ENCODE measurements around the gene ARL15.

The ARL15 gene

DNA sequence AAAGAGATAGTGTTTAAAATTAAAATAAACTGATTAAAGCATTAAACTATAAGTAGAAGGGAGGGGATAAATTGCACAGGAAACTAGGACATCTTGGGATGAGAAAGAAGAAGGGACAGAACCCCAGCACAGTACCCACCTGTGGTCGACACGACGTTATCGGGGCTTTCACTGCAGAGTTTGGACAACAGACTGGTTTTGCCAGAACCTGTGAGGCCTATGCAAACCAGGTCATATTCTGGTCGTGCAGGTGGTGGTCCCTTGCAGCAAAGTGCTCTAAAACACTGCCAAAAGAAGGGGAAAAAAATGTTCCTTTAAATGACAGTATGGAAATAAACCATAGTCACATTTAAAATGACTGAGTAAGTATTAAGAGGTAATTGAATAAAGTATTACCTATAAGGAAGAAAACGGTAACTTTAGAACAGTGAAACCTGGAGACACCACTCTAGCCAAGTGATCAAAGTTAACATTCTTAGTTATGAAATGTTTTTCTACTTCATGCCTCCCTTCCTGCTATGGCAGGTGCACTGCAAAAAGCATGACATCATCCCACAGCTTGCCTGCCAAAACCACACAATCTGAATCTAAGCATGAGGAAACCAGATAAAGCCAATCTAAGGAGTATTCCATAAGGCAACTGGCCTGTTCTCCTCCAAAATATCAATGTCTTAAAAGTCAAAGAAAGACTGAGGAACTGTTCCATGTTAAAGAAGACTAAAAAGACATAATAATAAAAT is 138.6 kb downstream of the ARL15 start:
- no peak overlapping the region for H3K9ac ChIP-seq (ENCODE audit: low read length)
- TF ChIP-seq, protein P1, sequence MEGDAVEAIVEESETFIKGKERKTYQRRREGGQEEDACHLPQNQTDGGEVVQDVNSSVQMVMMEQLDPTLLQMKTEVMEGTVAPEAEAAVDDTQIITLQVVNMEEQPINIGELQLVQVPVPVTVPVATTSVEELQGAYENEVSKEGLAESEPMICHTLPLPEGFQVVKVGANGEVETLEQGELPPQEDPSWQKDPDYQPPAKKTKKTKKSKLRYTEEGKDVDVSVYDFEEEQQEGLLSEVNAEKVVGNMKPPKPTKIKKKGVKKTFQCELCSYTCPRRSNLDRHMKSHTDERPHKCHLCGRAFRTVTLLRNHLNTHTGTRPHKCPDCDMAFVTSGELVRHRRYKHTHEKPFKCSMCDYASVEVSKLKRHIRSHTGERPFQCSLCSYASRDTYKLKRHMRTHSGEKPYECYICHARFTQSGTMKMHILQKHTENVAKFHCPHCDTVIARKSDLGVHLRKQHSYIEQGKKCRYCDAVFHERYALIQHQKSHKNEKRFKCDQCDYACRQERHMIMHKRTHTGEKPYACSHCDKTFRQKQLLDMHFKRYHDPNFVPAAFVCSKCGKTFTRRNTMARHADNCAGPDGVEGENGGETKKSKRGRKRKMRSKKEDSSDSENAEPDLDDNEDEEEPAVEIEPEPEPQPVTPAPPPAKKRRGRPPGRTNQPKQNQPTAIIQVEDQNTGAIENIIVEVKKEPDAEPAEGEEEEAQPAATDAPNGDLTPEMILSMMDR (IDR thresholded peaks at IDR 0.05; ENCODE audit: low read depth, low read length): no peak
- TF ChIP-seq EZH2phosphoT487 (IDR thresholded peaks at IDR 0.05; ENCODE audit: low read depth): no peak
- H2AFZ ChIP-seq (ENCODE audit: low read depth, low read length): no peak overlapping the region
- H3K4me1 ChIP-seq (ENCODE audit: low read length): peaks cover 48% of the 10 kb centered on the region
- peaks cover 25% of the 10 kb centered on the region for H3K27me3 ChIP-seq (ENCODE audit: low read depth, low read length)
- no peaks in the 10 kb centered on the region for H3K79me2 ChIP-seq (ENCODE audit: low read length)
- H3K9me3 ChIP-seq (ENCODE audit: insufficient read depth, low read length): peaks cover 6% of the 10 kb centered on the region; the same call in 1 of the 2 replicates
- peaks cover 11% of the 10 kb centered on the region for H4K20me1 ChIP-seq (ENCODE audit: insufficient read depth, low read length)
- H3K27ac ChIP-seq (ENCODE audit: low read length): no peak overlapping the region
- peak overlapping the region; percentile 58 for H3K4me2 ChIP-seq (ENCODE audit: low read length)
- H3K36me3 ChIP-seq (replicated peaks; ENCODE audit: low read depth, low read length): no peaks in the 10 kb centered on the region
- peak overlapping the region; percentile 18; the same call in 1 of the 2 replicates for H3K4me3 ChIP-seq (ENCODE audit: low read length)

DNA sequence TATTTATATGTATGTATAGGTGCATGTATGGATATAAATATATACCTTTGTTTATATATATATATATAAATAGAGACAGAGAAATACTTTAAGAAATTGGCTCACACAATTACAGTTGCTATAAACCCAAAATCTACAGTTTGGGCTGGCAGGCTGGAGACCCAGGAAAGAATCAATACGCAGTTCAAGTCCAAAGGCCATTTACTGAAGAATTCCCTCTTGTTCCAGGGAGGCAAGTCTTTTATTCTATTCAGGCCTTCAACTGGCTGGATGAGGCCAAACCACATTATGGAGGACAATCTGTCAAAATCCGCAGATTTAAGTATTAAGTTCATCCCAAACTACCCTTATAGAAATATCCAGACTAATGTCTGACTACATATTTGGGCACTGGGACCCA is 144.7 kb downstream of the ARL15 start:
- H3K4me2 ChIP-seq (ENCODE audit: low read length): no peak overlapping the region
- H3K27ac ChIP-seq (ENCODE audit: low read length): no peak overlapping the region
- peaks cover 11% of the 10 kb centered on the region; the same call in 1 of the 2 replicates for H3K27me3 ChIP-seq (ENCODE audit: low read depth, low read length)
- H3K4me1 ChIP-seq (ENCODE audit: low read length): no peaks in the 10 kb centered on the region
- H4K20me1 ChIP-seq (ENCODE audit: insufficient read depth, low read length): no peaks in the 10 kb centered on the region
- no peaks in the 10 kb centered on the region for H3K79me2 ChIP-seq (ENCODE audit: low read length)
- no peak overlapping the region for H3K4me3 ChIP-seq (ENCODE audit: low read length)
- H3K36me3 ChIP-seq (replicated peaks; ENCODE audit: low read depth, low read length): no peaks in the 10 kb centered on the region
- no peak overlapping the region for H2AFZ ChIP-seq (ENCODE audit: low read depth, low read length)
- TF ChIP-seq, protein P1 (IDR thresholded peaks at IDR 0.05; ENCODE audit: low read depth, low read length): no peak
- no peak for TF ChIP-seq EZH2phosphoT487 (IDR thresholded peaks at IDR 0.05; ENCODE audit: low read depth)
- H3K9ac ChIP-seq (ENCODE audit: low read length): no peak overlapping the region
- no peaks in the 10 kb centered on the region; the same call in 1 of the 2 replicates for H3K9me3 ChIP-seq (ENCODE audit: insufficient read depth, low read length)

DNA sequence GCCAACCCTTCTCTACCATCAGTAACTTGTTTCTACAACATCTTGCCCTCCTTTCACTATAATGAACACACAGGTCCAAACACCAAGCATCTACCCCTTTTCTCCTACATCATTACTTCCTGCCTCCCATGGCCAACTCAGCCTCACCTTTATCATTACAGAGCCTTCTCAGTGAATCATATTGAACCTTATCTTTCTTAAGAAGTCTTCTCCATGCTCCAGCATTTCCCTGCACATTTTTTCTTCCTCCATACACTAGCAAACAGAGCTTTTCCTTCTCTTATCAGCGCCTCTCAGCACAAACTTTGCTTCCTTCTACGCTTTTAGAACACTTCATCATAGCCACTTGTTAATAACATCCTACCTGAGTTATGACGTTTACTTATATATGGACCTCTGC is 148.2 kb downstream of the ARL15 start:
- no peak overlapping the region for H2AFZ ChIP-seq (ENCODE audit: low read depth, low read length)
- no peak for TF ChIP-seq EZH2phosphoT487 (IDR thresholded peaks at IDR 0.05; ENCODE audit: low read depth)
- TF ChIP-seq, protein P1 (IDR thresholded peaks at IDR 0.05; ENCODE audit: low read depth, low read length): no peak
- H3K4me1 ChIP-seq (ENCODE audit: low read length): peaks cover 13% of the 10 kb centered on the region
- no peaks in the 10 kb centered on the region for H3K9me3 ChIP-seq (ENCODE audit: insufficient read depth, low read length)
- no peaks in the 10 kb centered on the region for H4K20me1 ChIP-seq (ENCODE audit: insufficient read depth, low read length)
- H3K27ac ChIP-seq (ENCODE audit: low read length): no peak overlapping the region
- H3K4me3 ChIP-seq (ENCODE audit: low read length): no peak overlapping the region
- no peak overlapping the region for H3K4me2 ChIP-seq (ENCODE audit: low read length)
- H3K79me2 ChIP-seq (ENCODE audit: low read length): no peaks in the 10 kb centered on the region
- H3K36me3 ChIP-seq (replicated peaks; ENCODE audit: low read depth, low read length): no peaks in the 10 kb centered on the region
- no peaks in the 10 kb centered on the region for H3K27me3 ChIP-seq (ENCODE audit: low read depth, low read length)
- no peak overlapping the region for H3K9ac ChIP-seq (ENCODE audit: low read length)

DNA sequence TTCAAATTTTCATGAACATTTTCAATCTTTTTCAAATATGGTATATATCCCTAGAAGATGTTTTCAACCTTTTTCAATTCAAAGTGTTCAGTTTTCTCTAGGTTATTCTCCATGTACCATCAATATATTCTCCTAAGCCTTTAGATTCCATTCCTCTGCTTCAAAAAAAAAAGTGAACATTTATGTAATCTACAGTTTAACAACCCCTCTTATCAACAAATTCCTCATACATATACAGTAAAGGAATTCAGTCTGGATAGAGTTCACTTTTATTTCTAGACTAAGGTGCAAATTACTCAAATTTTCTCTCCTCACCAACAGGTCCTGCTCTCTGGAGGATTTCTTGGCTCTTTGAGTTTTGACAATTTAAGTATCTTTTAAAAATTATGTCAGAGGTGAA is 150.0 kb downstream of the ARL15 start:
- Histone ChIP-seq H3K4me3 (ENCODE audit: low read length) (no peak overlapping the region), H2AFZ (ENCODE audit: low read depth, low read length) (no peak overlapping the region), H3K9me3 (ENCODE audit: insufficient read depth, low read length) (no peaks in the 10 kb centered on the region), H3K4me1 (ENCODE audit: low read length) (peaks cover 13% of the 10 kb centered on the region), H3K27me3 (ENCODE audit: low read depth, low read length) (no peaks in the 10 kb centered on the region), H3K36me3 (replicated peaks; ENCODE audit: low read depth, low read length) (no peaks in the 10 kb centered on the region), H4K20me1 (ENCODE audit: insufficient read depth, low read length) (no peaks in the 10 kb centered on the region), H3K9ac (ENCODE audit: low read length) (no peak overlapping the region), H3K4me2 (ENCODE audit: low read length) (no peak overlapping the region), H3K27ac (ENCODE audit: low read length) (no peak overlapping the region), H3K79me2 (ENCODE audit: low read length) (no peaks in the 10 kb centered on the region)
- no peak for TF ChIP-seq EZH2phosphoT487 (IDR thresholded peaks at IDR 0.05; ENCODE audit: low read depth)
- TF ChIP-seq, protein P1 (IDR thresholded peaks at IDR 0.05; ENCODE audit: low read depth, low read length): no peak

All from OCI-LY3 (cell line).